ENCODE measurements around the gene CSNK1A1. TPM values are rescaled to one million over a fixed set of nuclear protein-coding genes. Genes with fewer than 3 reads are reported as not detected.

The CSNK1A1 gene
- total RNA-seq, 2 experiments from 2014 or later = 176 to 187 TPM

GRCh38 chr5:149519601-149520000 lies 31.6 kb downstream of the CSNK1A1 start:
- TF ChIP-seq EZH2phosphoT487 (IDR thresholded peaks at IDR 0.05; ENCODE audit: borderline replicate concordance, low read depth, low read length) = no peak
- Histone ChIP-seq H3K36me3 (ENCODE audit: insufficient read depth, low read length) (peaks cover 100% of the 10 kb centered on the region), H4K20me1 (ENCODE audit: insufficient read depth, low read length) (peaks cover 41% of the 10 kb centered on the region), H2AFZ (ENCODE audit: low read length) (no peak overlapping the region), H3K4me2 (ENCODE audit: low read length) (no peak overlapping the region), H3K4me3 (ENCODE audit: low read depth, low read length, poor library complexity, severe bottlenecking) (no peak overlapping the region), H3K9me2 (ENCODE audit: insufficient read depth, low read length) (no peaks in the 10 kb centered on the region), H3K79me2 (ENCODE audit: insufficient read depth, low read depth, low read length) (peaks cover 98% of the 10 kb centered on the region), H3K9me3 (ENCODE audit: low read length) (no peaks in the 10 kb centered on the region), H3K27ac (ENCODE audit: low read depth, low read length, poor library complexity, severe bottlenecking) (no peak overlapping the region), H3K4me1 (ENCODE audit: insufficient read depth, low read length, poor library complexity, severe bottlenecking) (no peaks in the 10 kb centered on the region)
- POLR2A ChIA-PET = interaction anchor here (0.6 to 1.7 kb wide), 7 partner anchors 8 to 110 kb away, joined by 3 to 8 read pairs (median 5); no protein-coding TSS in a partner anchor
- CTCF ChIA-PET (ENCODE audit: unreplicated experiment) = interaction anchor here (1.0 kb wide), 2 partner anchors 8 to 9 kb away, joined by 3 read pairs; no protein-coding TSS in a partner anchor
- DNase-seq (ENCODE audit: low spot score) = no peak
- BruUV-seq (replicated peaks) = no TSS peak
- intact Hi-C loops (cut with micrococcal nuclease; ENCODE audit: unreplicated experiment) = no loop called here

- H2AFZ ChIP-seq (ENCODE audit: low read length) = no peak overlapping the region
- no peak overlapping the region for H3K27ac ChIP-seq (ENCODE audit: low read depth, low read length, poor library complexity, severe bottlenecking)
- no peak for DNase-seq (ENCODE audit: low spot score)
- no peak overlapping the region for H3K4me3 ChIP-seq (ENCODE audit: low read depth, low read length, poor library complexity, severe bottlenecking)
- ChIA-PET POLR2A (interaction anchor here (0.6 to 1.7 kb wide), 11 partner anchors 9 to 1688 kb away, joined by 3 to 11 read pairs (median 4); no protein-coding TSS in a partner anchor), CTCF (ENCODE audit: unreplicated experiment) (interaction anchor here (0.6 to 1.0 kb wide), 3 partner anchors 9 to 16 kb away, joined by 3 to 7 read pairs (median 3); no protein-coding TSS in a partner anchor)
- H3K79me2 ChIP-seq (ENCODE audit: insufficient read depth, low read depth, low read length) = peaks cover 98% of the 10 kb centered on the region
- no peaks in the 10 kb centered on the region for H3K4me1 ChIP-seq (ENCODE audit: insufficient read depth, low read length, poor library complexity, severe bottlenecking)
- H4K20me1 ChIP-seq (ENCODE audit: insufficient read depth, low read length) = peaks cover 36% of the 10 kb centered on the region
- H3K4me2 ChIP-seq (ENCODE audit: low read length) = no peak overlapping the region
- peaks cover 99% of the 10 kb centered on the region for H3K36me3 ChIP-seq (ENCODE audit: insufficient read depth, low read length)
- intact Hi-C loops (cut with micrococcal nuclease; ENCODE audit: unreplicated experiment) = no loop called here
- H3K9me2 ChIP-seq (ENCODE audit: insufficient read depth, low read length) = no peaks in the 10 kb centered on the region
- no peaks in the 10 kb centered on the region for H3K9me3 ChIP-seq (ENCODE audit: low read length)
- TF ChIP-seq CTCF (conservative IDR thresholded peaks at IDR 0.05; ENCODE audit: low read length) = no peak
- no peak for TF ChIP-seq EZH2phosphoT487 (IDR thresholded peaks at IDR 0.05; ENCODE audit: borderline replicate concordance, low read depth, low read length)
- BruUV-seq (replicated peaks) = no TSS peak
These were observed 32.6 kb downstream of the CSNK1A1 start for GRCh38 chr5:149518620-149519019.

GRCh38 chr5:149517461-149518122 lies 33.6 kb downstream of the CSNK1A1 start:
- TF ChIP-seq CTCF (conservative IDR thresholded peaks at IDR 0.05; ENCODE audit: low read length) (no peak), EZH2phosphoT487 (IDR thresholded peaks at IDR 0.05; ENCODE audit: borderline replicate concordance, low read depth, low read length) (no peak)
- peaks cover 99% of the 10 kb centered on the region for H3K36me3 ChIP-seq (ENCODE audit: insufficient read depth, low read length)
- no peaks in the 10 kb centered on the region for H3K9me2 ChIP-seq (ENCODE audit: insufficient read depth, low read length)
- H3K4me3 ChIP-seq (ENCODE audit: low read depth, low read length, poor library complexity, severe bottlenecking) = no peak overlapping the region
- H3K27ac ChIP-seq (ENCODE audit: low read depth, low read length, poor library complexity, severe bottlenecking) = no peak overlapping the region
- no TSS peak for BruUV-seq (replicated peaks)
- H3K9me3 ChIP-seq (ENCODE audit: low read length) = no peaks in the 10 kb centered on the region
- no peak for DNase-seq (ENCODE audit: low spot score)
- POLR2A ChIA-PET = interaction anchor here (0.5 to 1.9 kb wide), 6 partner anchors 9 to 45 kb away, joined by 3 to 6 read pairs (median 4); no protein-coding TSS in a partner anchor
- peaks cover 41% of the 10 kb centered on the region for H4K20me1 ChIP-seq (ENCODE audit: insufficient read depth, low read length)
- H3K79me2 ChIP-seq (ENCODE audit: insufficient read depth, low read depth, low read length) = peaks cover 96% of the 10 kb centered on the region
- H3K4me2 ChIP-seq (ENCODE audit: low read length) = no peak overlapping the region
- CTCF ChIA-PET (ENCODE audit: unreplicated experiment) = no interaction called here
- no peak overlapping the region for H2AFZ ChIP-seq (ENCODE audit: low read length)
- intact Hi-C loops (cut with micrococcal nuclease; ENCODE audit: unreplicated experiment) = no loop called here
- H3K4me1 ChIP-seq (ENCODE audit: insufficient read depth, low read length, poor library complexity, severe bottlenecking) = no peaks in the 10 kb centered on the region
